ENCODE measurements around the gene CRNKL1.

DNA sequence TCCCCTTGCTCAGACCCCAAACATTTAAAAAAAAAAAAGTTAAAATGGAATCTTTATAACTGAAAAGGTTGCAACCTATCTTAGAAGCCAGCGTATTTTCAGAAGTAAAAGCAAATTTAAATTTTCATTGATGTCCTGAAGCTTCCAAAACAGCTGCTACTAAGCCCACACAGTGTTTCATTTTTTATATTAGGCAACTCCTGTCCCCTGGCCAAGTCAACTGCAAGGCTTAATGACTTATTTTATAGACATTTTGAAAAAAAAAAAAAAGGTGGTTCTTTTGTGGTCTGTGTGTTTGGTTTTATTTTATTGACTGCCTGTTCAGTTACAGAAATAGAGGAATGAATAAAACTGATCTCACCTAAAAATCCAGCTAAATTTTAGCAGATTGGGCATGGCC is 13.1 kb upstream of the CRNKL1 start:
- TF ChIP-seq EP300 (IDR thresholded peaks at IDR 0.05) (no peak), POLR2AphosphoS5 (IDR thresholded peaks at IDR 0.05) (no peak), POLR2A (IDR thresholded peaks at IDR 0.05) (no peak)
- TF ChIP-seq, protein P1, sequence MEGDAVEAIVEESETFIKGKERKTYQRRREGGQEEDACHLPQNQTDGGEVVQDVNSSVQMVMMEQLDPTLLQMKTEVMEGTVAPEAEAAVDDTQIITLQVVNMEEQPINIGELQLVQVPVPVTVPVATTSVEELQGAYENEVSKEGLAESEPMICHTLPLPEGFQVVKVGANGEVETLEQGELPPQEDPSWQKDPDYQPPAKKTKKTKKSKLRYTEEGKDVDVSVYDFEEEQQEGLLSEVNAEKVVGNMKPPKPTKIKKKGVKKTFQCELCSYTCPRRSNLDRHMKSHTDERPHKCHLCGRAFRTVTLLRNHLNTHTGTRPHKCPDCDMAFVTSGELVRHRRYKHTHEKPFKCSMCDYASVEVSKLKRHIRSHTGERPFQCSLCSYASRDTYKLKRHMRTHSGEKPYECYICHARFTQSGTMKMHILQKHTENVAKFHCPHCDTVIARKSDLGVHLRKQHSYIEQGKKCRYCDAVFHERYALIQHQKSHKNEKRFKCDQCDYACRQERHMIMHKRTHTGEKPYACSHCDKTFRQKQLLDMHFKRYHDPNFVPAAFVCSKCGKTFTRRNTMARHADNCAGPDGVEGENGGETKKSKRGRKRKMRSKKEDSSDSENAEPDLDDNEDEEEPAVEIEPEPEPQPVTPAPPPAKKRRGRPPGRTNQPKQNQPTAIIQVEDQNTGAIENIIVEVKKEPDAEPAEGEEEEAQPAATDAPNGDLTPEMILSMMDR (IDR thresholded peaks at IDR 0.05), result no peak
